GM12891 (cell line): ENCODE measurements around the gene RUNX1.

ENCODE experiments used
- DNase-seq: peaks from one replicate; pipeline ENCODE4 v3.0.0; 2011; ENCODE audit warnings: low spot score; ENCODE audit not compliant: insufficient read length
- FAIRE-seq: peaks from 2 replicates; lab custom pipeline; 2011; peaks lifted over from hg19 to GRCh38; lab: Jason Lieb, UNC
- PAX5 ChIP-seq: IDR thresholded peaks from 2 replicates; pipeline ENCODE4 v1.6.1; 2011; ENCODE audit warnings: low read length, moderate library complexity, mild to moderate bottlenecking; ENCODE audit not compliant: insufficient read depth, severe bottlenecking
- POLR2A ChIP-seq: IDR thresholded peaks from 2 replicates; pipeline ENCODE4 v1.6.1; 2011; ENCODE audit warnings: low read depth, low read length, control low read depth
- POLR2AphosphoS5 ChIP-seq: IDR thresholded peaks from 2 replicates; pipeline ENCODE4 v1.6.1; 2011; ENCODE audit warnings: low read depth, low read length, control low read depth
- POU2F2 ChIP-seq: IDR thresholded peaks from 2 replicates; pipeline ENCODE4 v1.6.1; 2011; ENCODE audit warnings: low read depth, mild to moderate bottlenecking, control low read depth, low read length, moderate library complexity
- SPI1 ChIP-seq: IDR thresholded peaks from 2 replicates; pipeline ENCODE4 v1.6.1; 2011; ENCODE audit warnings: low read depth, low read length, control low read depth
- TAF1 ChIP-seq: IDR thresholded peaks from 2 replicates; pipeline ENCODE4 v1.6.1; 2011; ENCODE audit warnings: low read depth, low read length, control low read depth

RUNX1 gene

DNA sequence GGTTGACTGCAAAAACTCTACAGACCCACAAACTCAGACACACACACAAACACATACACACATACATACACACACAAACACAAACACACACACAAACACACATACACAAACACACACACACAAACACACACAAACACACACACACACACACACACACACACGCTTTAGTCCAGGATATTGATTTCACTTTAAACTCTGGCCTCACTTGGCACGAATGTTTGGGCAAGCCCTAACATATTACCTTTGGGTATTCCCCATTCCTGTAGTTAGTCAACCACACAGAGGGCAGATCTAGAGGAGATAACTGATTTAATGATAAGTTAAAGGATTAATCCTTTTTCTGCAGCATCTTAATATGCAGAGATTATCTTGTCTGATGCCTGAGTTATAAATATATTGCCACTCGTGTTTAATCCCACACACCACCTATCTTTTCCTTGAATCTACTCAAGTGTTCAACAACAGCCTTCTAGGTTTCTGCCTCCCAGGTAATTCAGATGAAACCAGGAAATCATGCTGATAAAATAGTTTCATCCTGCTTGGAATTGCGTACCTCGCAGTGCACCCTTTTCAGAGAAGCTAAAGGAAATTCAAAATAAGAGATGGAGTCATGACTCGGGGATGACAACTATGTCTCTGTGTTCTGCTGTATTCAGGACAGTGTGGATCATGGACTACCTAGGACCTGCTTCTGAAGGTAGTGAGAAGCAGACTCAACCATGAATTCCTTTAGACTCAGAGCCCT is 14.5 kb upstream of the RUNX1 start:
- TF ChIP-seq POLR2A (no peak), POLR2AphosphoS5 (no peak), SPI1 (no peak), TAF1 (no peak), POU2F2 (no peak), PAX5 (no peak)
- FAIRE-seq: no peak

DNA sequence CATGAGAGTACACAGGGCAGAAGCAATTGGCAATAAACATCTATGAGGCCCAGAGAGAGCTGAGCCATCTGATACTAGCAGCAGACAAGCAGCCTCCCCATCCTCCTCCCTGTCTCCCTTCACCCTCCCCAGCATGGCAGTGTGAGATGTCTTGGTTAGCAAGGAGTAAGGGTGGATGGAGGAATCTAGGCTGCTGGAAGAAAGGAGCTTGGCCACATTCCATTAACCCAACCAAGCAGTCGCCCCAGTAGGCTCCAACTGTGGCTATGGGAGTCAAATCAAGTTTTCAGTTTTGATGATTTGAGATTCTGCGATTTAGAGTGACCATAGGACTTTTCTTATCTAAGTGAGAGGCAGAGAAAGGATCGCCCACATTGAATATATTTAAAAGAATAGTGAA is 12.9 kb upstream of the RUNX1 start:
- TF ChIP-seq PAX5 (no peak), POU2F2 (no peak)
- no peak for FAIRE-seq
- no peak for DNase-seq

More for the DNA sequence above, 14.5 kb upstream of the RUNX1 start:
- DNase-seq: no peak

DNA sequence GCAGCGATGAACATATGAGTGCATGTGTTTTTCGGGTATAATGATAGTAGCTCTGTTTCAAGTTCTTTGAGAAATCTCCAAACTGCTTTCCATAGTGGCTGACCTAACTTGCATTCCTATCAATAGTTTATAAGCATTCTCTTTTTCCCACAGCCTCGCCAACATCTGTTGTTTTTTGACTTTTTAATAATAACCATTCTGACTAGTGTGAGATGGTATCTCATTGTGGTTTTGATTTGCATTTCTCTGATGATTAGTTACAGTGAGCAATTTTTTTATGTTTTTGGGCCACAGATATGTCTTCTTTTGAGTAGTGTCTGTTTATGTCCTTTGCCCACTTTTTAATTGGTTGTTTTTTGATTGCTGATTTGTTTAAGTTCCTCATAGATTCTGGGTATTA is 10.6 kb upstream of the RUNX1 start:
- TF ChIP-seq POLR2AphosphoS5 (no peak), TAF1 (no peak), POU2F2 (no peak), SPI1 (no peak), PAX5 (no peak), POLR2A (no peak)
- no peak for DNase-seq
- FAIRE-seq: no peak

DNA sequence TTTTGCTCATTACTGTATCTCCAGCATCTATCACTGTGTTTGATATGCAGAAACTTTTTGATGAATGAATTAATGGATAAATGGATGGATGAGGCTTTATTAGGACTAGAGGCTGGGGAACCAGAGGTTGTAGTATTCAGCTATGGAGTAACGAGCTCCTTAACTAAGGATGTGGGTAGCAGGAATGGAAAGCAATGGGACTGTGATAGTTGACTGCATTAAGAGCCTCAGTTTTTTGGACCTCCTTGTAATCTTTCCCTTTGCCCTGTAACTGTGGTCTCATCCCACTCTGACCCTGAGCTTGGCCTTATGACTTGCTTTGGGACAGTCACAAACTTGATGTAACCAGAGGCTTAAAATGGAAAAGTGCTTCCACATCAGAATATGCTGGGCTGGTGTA is 9.0 kb upstream of the RUNX1 start:
- FAIRE-seq (no peak), DNase-seq (no peak)
- TF ChIP-seq POLR2A (no peak), TAF1 (no peak), POLR2AphosphoS5 (no peak), SPI1 (no peak), PAX5 (no peak), POU2F2 (no peak)

DNA sequence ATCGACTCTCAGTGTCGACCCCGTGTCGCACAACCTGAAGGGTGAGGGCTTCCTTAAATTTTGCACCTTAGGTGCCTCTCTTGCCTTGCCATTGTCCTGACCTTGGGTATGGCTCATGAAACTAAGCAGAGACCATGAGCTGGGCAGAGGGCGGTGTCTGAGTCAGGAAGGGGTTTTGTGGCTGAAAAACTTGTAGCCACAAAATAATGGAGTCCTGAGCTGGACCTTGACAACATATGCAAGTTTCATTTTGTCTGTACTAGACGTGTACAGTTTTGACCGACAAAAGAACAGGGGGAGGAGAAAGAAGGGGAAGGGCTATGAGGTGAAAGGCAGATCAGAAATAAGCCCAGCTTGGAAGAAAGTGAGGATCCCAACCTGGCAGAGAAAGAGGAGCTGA is 8.3 kb upstream of the RUNX1 start:
- DNase-seq (no peak), FAIRE-seq (peak; percentile 83)
- TF ChIP-seq PAX5 (no peak), SPI1 (0 out of 2 replicates have a peak, but pooled peaks have one; percentile 31), POU2F2 (no peak), POLR2A (no peak), TAF1 (no peak), POLR2AphosphoS5 (no peak)

DNA sequence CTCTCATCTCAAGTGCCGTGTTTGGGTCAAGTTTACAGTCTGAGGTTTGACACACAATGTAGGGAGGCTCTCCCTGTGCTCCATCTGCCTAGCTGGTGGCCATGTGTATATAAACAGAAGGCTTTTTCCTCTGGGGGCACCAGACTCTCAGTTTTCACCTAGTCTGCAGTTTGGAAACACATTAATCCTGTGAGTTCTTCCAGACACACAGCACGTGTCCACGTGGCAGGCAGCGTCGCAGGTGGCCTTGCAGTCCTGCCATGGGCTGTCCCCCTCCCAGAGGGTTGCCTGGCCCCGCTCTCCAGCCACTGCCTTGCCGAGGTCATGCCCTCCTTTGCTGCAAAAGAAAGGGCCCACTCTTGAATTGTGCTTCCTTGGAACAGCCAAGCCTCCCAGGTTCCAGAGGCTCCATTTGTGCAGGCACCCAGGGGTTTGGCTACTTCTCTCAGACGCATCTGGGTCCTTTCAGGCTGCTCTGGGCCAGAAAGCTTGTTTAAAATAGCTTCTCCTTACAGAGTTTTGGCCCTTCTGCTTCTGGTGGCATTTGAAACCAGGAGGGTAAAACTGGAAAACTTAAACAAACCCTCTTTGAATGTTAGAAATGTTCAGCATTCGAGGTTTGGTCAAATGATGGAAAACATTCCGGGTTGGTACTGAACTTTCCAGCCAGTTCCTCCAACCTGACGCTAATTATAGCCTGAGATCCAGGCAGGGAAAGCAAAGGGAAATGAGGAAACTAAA is 4.4 kb upstream of the RUNX1 start:
- TF ChIP-seq POLR2AphosphoS5: no peak
- TF ChIP-seq SPI1: no peak
- no peak for TF ChIP-seq POLR2A
- no peak for TF ChIP-seq TAF1
- TF ChIP-seq POU2F2: no peak
- no peak for TF ChIP-seq PAX5
- FAIRE-seq (no peak), DNase-seq (no peak)

DNA sequence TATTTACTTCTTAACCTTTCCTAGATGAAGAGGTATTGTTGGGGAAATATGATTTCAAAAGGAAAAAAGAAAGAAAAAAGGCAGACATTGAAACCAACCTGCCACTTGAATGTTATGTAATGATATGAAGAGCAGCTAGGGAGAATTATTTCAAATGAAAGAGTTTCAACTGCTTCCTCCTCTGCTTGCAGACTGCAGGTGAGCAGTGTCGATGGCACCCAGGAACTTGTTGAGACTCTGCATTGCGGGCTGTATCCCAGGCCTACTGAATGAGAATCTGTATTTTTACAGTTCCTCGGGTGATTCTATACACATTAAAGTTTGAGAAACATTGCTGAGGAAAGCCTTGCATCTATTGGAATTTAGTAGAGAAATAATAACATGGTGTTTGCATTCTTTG is 3.7 kb upstream of the RUNX1 start:
- no peak for TF ChIP-seq TAF1
- FAIRE-seq (no peak), DNase-seq (no peak)

DNA sequence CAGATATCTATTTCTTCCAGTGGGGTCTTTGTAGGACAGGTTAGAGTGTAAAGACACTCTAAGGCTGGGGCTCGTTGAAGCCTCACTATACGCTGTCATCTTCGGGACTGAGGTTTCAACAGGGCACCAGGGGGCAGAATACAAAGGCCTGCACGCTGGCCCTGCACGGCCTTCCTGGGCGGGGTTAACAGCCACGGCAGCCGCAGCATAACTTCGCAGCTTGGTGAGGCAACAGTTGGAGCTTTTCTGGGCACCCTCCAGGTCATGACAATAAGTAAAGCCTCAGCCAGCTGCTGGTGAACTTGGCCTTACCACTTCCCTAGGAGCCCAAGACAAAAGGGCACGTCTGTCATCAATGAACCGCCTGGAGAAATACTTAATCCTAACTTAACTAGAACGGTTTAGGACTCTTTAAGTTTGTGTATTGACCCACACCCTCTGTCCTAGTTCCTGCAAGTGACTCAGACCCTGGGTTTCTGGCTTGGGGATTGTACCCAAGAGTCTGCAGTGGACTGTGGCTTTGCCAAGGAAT is 2.3 kb upstream of the RUNX1 start:
- FAIRE-seq (peak; percentile 41), DNase-seq (peak; percentile 27)
- TF ChIP-seq PAX5 (no peak), POLR2AphosphoS5 (no peak)

DNA sequence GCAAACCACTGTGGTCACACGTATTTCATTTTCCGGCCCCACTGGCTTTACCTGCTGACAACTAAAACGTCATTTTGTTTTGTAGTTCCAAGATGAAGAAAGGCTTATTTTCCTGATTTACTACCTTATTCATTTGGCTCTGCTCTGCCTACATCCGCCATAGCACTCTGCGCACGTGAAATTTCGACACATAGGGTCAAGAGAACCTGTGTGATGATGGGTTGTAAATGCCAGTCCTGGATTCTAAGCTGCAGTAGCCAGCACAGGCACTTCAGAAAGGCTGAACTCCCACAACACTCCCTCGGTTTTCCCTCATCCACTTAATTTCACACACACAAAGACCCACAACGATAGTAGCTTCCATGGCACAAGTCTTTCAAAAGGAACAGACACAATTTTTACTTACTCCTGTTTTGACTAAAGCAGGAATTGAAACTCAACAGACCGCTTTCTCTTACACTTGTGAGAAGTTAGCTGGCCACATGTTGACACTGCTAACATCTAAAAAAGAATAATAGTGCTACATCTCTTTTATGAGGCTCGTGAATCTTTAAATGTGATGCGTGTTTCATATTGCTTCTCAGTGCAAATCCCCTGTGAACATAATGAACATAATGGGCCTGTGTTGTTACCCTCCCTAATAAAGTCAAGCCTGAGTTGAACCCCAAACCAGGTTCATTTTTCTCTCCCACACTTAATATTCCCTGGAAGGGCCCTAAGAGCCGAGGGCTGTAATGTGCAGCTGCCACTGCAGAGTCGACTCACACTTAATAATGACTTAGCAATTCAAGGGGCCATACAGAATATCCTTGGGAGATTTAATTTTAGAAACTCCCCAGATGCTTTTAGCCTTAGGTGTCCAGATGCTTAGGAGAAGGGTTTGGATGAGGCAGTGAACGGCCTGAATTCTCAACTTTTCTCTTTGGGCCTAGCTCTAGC is 1.5 kb upstream of the RUNX1 start:
- FAIRE-seq: peak; percentile 75
- TF ChIP-seq SPI1 (peak; percentile 97), PAX5 (no peak), POU2F2 (peak; percentile 52; the same call in 1 of the 2 replicates)
- DNase-seq: no peak

DNA sequence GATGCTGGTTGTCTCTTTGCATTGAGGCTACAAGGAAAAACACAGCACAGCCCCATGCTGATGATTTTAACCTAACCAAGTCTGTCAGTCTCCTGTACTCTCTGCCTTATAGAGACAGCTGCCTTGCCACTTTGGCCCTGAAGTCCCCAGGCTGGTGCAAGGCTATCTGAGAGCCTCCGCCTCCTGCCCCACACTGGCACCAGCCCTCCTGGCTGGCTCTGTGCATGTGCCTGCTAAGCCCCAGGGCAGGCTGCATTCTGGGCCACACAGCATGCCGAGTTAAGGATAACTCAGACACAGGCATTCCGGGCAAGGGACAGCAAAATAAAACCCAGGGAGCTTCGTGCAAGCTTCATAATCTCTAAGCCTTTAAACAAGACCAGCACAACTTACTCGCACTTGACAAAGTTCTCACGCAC is 910 bp downstream of the RUNX1 start:
- TF ChIP-seq POU2F2 (no peak), SPI1 (no peak), TAF1 (no peak), POLR2A (no peak), PAX5 (no peak), POLR2AphosphoS5 (no peak)
- DNase-seq: no peak
- peak; percentile 16 for FAIRE-seq
